Measurements from ENCODE around the gene ADPGK. TPM values are rescaled to one million over a fixed set of nuclear protein-coding genes. Genes with fewer than 3 reads are reported as not detected.

The ADPGK gene
- total and polyA plus RNA-seq, 8 donors = 11.9 to 338 (median 69.7) TPM

GRCh38 chr15:72796515-72797337 is 13.2 kb upstream of the ADPGK start:
- Histone ChIP-seq H3K4me1 (peaks cover 13 to 16% (median 15%) of the 10 kb centered on the region in 4 donors), H3K27ac (peak overlapping the region in 2 of 5 donors; percentile 41 to 54), H3K4me3 (peak overlapping the region; percentile 54 to 59 (median 54)), H3K36me3 (no peaks in the 10 kb centered on the region), H3K27me3 (peaks cover 0 to 35% (median 0%) of the 10 kb centered on the region in 3 donors), H3K9me3 (no peaks in the 10 kb centered on the region)
- DNase-seq = peak; percentile 43 to 77
- no peak for TF ChIP-seq POLR2AphosphoS5 (IDR thresholded peaks at IDR 0.05)
- peak in 3 of 7 experiments; percentile 36 to 70 (median 60) for TF ChIP-seq CTCF (IDR thresholded peaks at IDR 0.05)
- TF ChIP-seq POLR2A (IDR thresholded peaks at IDR 0.05) = no peak
- intact Hi-C loops (cut with DNase I; ENCODE audit: low total_unique reads) = no loop called here
- 5 to 38% (median 6%) methylated on average over 3 to 72 of the region's 72 CpGs for WGBS, 5 donors

GRCh38 chr15:72796210-72796514 is 12.6 kb upstream of the ADPGK start:
- no peak for DNase-seq
- H3K27ac ChIP-seq = peak overlapping the region in 1 of 5 donors; percentile 54
- H3K9me3 ChIP-seq = no peaks in the 10 kb centered on the region
- no peaks in the 10 kb centered on the region for H3K36me3 ChIP-seq
- intact Hi-C loops (cut with DNase I; ENCODE audit: low total_unique reads) = no loop called here
- peaks cover 13 to 16% (median 15%) of the 10 kb centered on the region in 4 donors for H3K4me1 ChIP-seq
- peaks cover 0 to 30% (median 0%) of the 10 kb centered on the region in 3 donors for H3K27me3 ChIP-seq
- 55 to 75% (median 67%) methylated on average over 7 of the region's 7 CpGs for WGBS, 5 donors
- no peak for TF ChIP-seq EP300 (IDR thresholded peaks at IDR 0.05)
- TF ChIP-seq CTCF (IDR thresholded peaks at IDR 0.05) = no peak
- TF ChIP-seq POLR2AphosphoS5 (IDR thresholded peaks at IDR 0.05) = no peak
- TF ChIP-seq POLR2A (IDR thresholded peaks at IDR 0.05) = no peak
- peak overlapping the region; percentile 54 to 59 (median 54) for H3K4me3 ChIP-seq

- no peaks in the 10 kb centered on the region for H3K9me3 ChIP-seq
- peaks cover 0 to 25% (median 0%) of the 10 kb centered on the region in 3 donors for H3K27me3 ChIP-seq
- no peak for TF ChIP-seq CTCF (IDR thresholded peaks at IDR 0.05)
- no peak for TF ChIP-seq EP300 (IDR thresholded peaks at IDR 0.05)
- TF ChIP-seq POLR2AphosphoS5 (IDR thresholded peaks at IDR 0.05) = no peak
- no peak for TF ChIP-seq POLR2A (IDR thresholded peaks at IDR 0.05)
- H3K4me3 ChIP-seq = no peak overlapping the region
- H3K27ac ChIP-seq = peak overlapping the region in 3 of 5 donors; percentile 1 to 10 (median 5)
- H3K36me3 ChIP-seq = no peaks in the 10 kb centered on the region
- peaks cover 13 to 16% (median 15%) of the 10 kb centered on the region in 4 donors for H3K4me1 ChIP-seq
- intact Hi-C loops (cut with DNase I; ENCODE audit: low total_unique reads) = loop anchor here (5.0 kb wide), 1 partner anchor 288 kb away; no protein-coding TSS in a partner anchor
- 55 to 70% (median 60%) methylated on average over 7 of the region's 7 CpGs for WGBS, 5 donors
- DNase-seq = no peak
Measured at GRCh38 chr15:72793766-72794660, 10.5 kb upstream of the ADPGK start.

- Histone ChIP-seq H3K4me3 (no peak overlapping the region), H3K27ac (no peak overlapping the region), H3K36me3 (no peaks in the 10 kb centered on the region), H3K4me1 (peaks cover 11 to 13% (median 12%) of the 10 kb centered on the region in 4 donors), H3K9me3 (no peaks in the 10 kb centered on the region), H3K27me3 (peaks cover 0 to 20% (median 0%) of the 10 kb centered on the region in 3 donors)
- TF ChIP-seq CTCF (IDR thresholded peaks at IDR 0.05) (no peak), POLR2A (IDR thresholded peaks at IDR 0.05) (no peak), EP300 (IDR thresholded peaks at IDR 0.05) (no peak), POLR2AphosphoS5 (IDR thresholded peaks at IDR 0.05) (no peak)
- DNase-seq = no peak
- intact Hi-C loops (cut with DNase I; ENCODE audit: low total_unique reads) = loop anchor here (5.0 kb wide), 1 partner anchor 290 kb away; no protein-coding TSS in a partner anchor
- 86 to 93% (median 89%) methylated on average over 2 of the region's 2 CpGs for WGBS, 5 donors
Measured at GRCh38 chr15:72792431-72792830, 8.9 kb upstream of the ADPGK start.
